ENCODE data around the gene KERA.
"Not testable (repeated sequence)": the region's sequence is repeated elsewhere in the genome, so short reads cannot be mapped to it uniquely, and the experiment has no call there.

Gene KERA

GRCh38 chr12:91057368-91058165 lies at the start of gene KERA:
Gene KERA, minus strand, starts transcription at chr12:91058024. Its CDS starts 1,743 bp downstream, at chr12:91056281.
- no peak for DNase-seq (ENCODE audit: low read depth in 2 of 2)

- no peak for DNase-seq (ENCODE audit: low read depth in 2 of 2)
These were observed 48.5 kb upstream of the KERA start for GRCh38 chr12:91106283-91106682.

GRCh38 chr12:91105807-91106206 lies 48.0 kb upstream of the KERA start:
- DNase-seq (ENCODE audit: low read depth in 2 of 2) = no peak

- no peak for DNase-seq (ENCODE audit: low read depth in 2 of 2)
These were observed 47.1 kb upstream of the KERA start for GRCh38 chr12:91104812-91105466.

GRCh38 chr12:91103624-91104023 lies 45.8 kb upstream of the KERA start:
- DNase-seq (ENCODE audit: low read depth in 2 of 2) = no peak

GRCh38 chr12:91103101-91103500 lies 45.3 kb upstream of the KERA start:
- no peak for DNase-seq (ENCODE audit: low read depth in 2 of 2)

GRCh38 chr12:91100906-91101305 lies 43.1 kb upstream of the KERA start:
- DNase-seq (ENCODE audit: low read depth in 2 of 2) = no peak

- DNase-seq (ENCODE audit: low read depth in 2 of 2) = no peak
These were observed 42.0 kb upstream of the KERA start for GRCh38 chr12:91099836-91100235.

GRCh38 chr12:91099341-91099740 lies 41.5 kb upstream of the KERA start:
- no peak for DNase-seq (ENCODE audit: low read depth in 2 of 2)

GRCh38 chr12:91098941-91099340 lies 41.1 kb upstream of the KERA start:
- no peak for DNase-seq (ENCODE audit: low read depth in 2 of 2)

- DNase-seq (ENCODE audit: low read depth in 2 of 2) = no peak
These were observed 40.6 kb upstream of the KERA start for GRCh38 chr12:91098461-91098860.

- DNase-seq (ENCODE audit: low read depth in 2 of 2) = no peak
These were observed 37.1 kb upstream of the KERA start for GRCh38 chr12:91094957-91095356.

- DNase-seq (ENCODE audit: low read depth in 2 of 2) = no peak
These were observed 36.3 kb upstream of the KERA start for GRCh38 chr12:91094032-91094662.

GRCh38 chr12:91093341-91093740 lies 35.5 kb upstream of the KERA start:
- DNase-seq (ENCODE audit: low read depth in 2 of 2) = no peak

GRCh38 chr12:91091916-91092715 lies 34.3 kb upstream of the KERA start:
- no peak for DNase-seq (ENCODE audit: low read depth in 2 of 2)

- DNase-seq (ENCODE audit: low read depth in 2 of 2) = not testable (repeated sequence)
These were observed 32.1 kb upstream of the KERA start for GRCh38 chr12:91089953-91090352.

- no peak for DNase-seq (ENCODE audit: low read depth in 2 of 2)
These were observed 22.2 kb upstream of the KERA start for GRCh38 chr12:91080041-91080440.

GRCh38 chr12:91078501-91078900 lies 20.7 kb upstream of the KERA start:
- no peak for DNase-seq (ENCODE audit: low read depth in 2 of 2)

GRCh38 chr12:91077228-91077954 lies 19.6 kb upstream of the KERA start:
- DNase-seq (ENCODE audit: low read depth in 2 of 2) = no peak

GRCh38 chr12:91074851-91075250 lies 17.0 kb upstream of the KERA start:
- no peak for DNase-seq (ENCODE audit: low read depth in 2 of 2)

GRCh38 chr12:91074154-91074709 lies 16.4 kb upstream of the KERA start:
- no peak for DNase-seq (ENCODE audit: low read depth in 2 of 2)
